EL (cell line): ENCODE measurements around the gene RPL35.
A peak's percentile ranks its signal among the peaks of the same experiment; 100 is the strongest.

ENCODE experiments used
- DNase-seq: peaks from one replicate; pipeline ENCODE4 v3.0.0-alpha.2; 2016

The RPL35 gene

GRCh38 chr9:124861342-124862229 is at the start of gene RPL35, which contains the start of gene ARPC5L:
RPL35 (minus strand) TSS chr9:124861957; CDS start chr9:124861912, 45 bp downstream.
ARPC5L (plus strand) TSS chr9:124862130; CDS start chr9:124869291, 7,161 bp downstream.
- peak; percentile 94 for DNase-seq

GRCh38 chr9:124908098-124908497 is 46.3 kb upstream of the RPL35 start:
- no peak for DNase-seq

- no peak for DNase-seq
These were observed 45.2 kb upstream of the RPL35 start for GRCh38 chr9:124906966-124907365.

- no peak for DNase-seq
These were observed 38.1 kb upstream of the RPL35 start for GRCh38 chr9:124899845-124900244.

- DNase-seq = no peak
These were observed 36.1 kb upstream of the RPL35 start for GRCh38 chr9:124897570-124898460.

GRCh38 chr9:124894741-124895170 is 33.0 kb upstream of the RPL35 start:
- DNase-seq = peak; percentile 46

GRCh38 chr9:124894035-124894740 is 32.4 kb upstream of the RPL35 start:
- DNase-seq = no peak

GRCh38 chr9:124890179-124890578 is 28.4 kb upstream of the RPL35 start:
- no peak for DNase-seq

GRCh38 chr9:124889006-124889405 is 27.2 kb upstream of the RPL35 start:
- no peak for DNase-seq

GRCh38 chr9:124887832-124888231 is 26.1 kb upstream of the RPL35 start:
- DNase-seq = no peak

GRCh38 chr9:124886866-124887492 is 25.2 kb upstream of the RPL35 start:
- DNase-seq = no peak

GRCh38 chr9:124886461-124886860 is 24.7 kb upstream of the RPL35 start:
- no peak for DNase-seq

GRCh38 chr9:124885551-124885950 is 23.8 kb upstream of the RPL35 start:
- no peak for DNase-seq

- no peak for DNase-seq
These were observed 22.6 kb upstream of the RPL35 start for GRCh38 chr9:124884376-124884775.

GRCh38 chr9:124882231-124882630 is 20.5 kb upstream of the RPL35 start:
- no peak for DNase-seq

GRCh38 chr9:124881138-124881743 is 19.5 kb upstream of the RPL35 start:
- no peak for DNase-seq

- DNase-seq = no peak
These were observed 18.7 kb upstream of the RPL35 start for GRCh38 chr9:124880501-124880900.

- no peak for DNase-seq
These were observed 17.5 kb upstream of the RPL35 start for GRCh38 chr9:124879226-124879625.

GRCh38 chr9:124878518-124878917 is 16.8 kb upstream of the RPL35 start:
- no peak for DNase-seq

GRCh38 chr9:124878021-124878420 is 16.3 kb upstream of the RPL35 start:
- DNase-seq = no peak

- no peak for DNase-seq
These were observed 15.4 kb upstream of the RPL35 start for GRCh38 chr9:124877021-124877782.
